Transverse colon (tissue), 4 donors: ENCODE results near the gene DNAH8. TPM values are rescaled to one million over a fixed set of nuclear protein-coding genes. Genes with fewer than 3 reads are reported as not detected.

Source experiments
- DNase-seq: peaks from one replicate; pipeline ENCODE4 v3.0.0-alpha.2; 2019
- H3K27ac ChIP-seq, 4 donors: fragments of 200-600 bp; sonication (generic); 2 replicates each; pipeline ENCODE4 v1.5.1; 2016 to 2018; ENCODE audit warnings: inconsistent platforms in 4 of 4
- H3K27me3 ChIP-seq: fragments of 200-600 bp; sonication (generic); 2 replicates; pipeline ENCODE4 v1.5.1; 2017; ENCODE audit warnings: inconsistent platforms
- H3K36me3 ChIP-seq, 4 donors: fragments of 200-600 bp; sonication (generic); 2 replicates each; pipeline ENCODE4 v1.5.1; 2017 to 2019; ENCODE audit warnings: inconsistent platforms in 4 of 4
- H3K4me1 ChIP-seq, 4 donors: fragments of 200-600 bp; sonication (generic); 2 replicates each; pipeline ENCODE4 v1.5.1; 2017 to 2020; ENCODE audit warnings: inconsistent platforms in 4 of 4
- H3K4me3 ChIP-seq, 4 donors: fragments of 200-600 bp; sonication (generic); 1 replicate in 1 of 4; 2 replicates in 3 of 4; pipeline versions ENCODE4 v1.5.1 to v1.6.1; 2017 to 2019; ENCODE audit warnings: inconsistent platforms in 4 of 4
- H3K9me3 ChIP-seq, 2 donors: fragments of 200-600 bp; sonication (generic); 2 replicates each; pipeline ENCODE4 v1.5.1; 2017 to 2019; ENCODE audit warnings: inconsistent platforms in 2 of 2
- CTCF ChIP-seq, 5 experiments: fragments of 200-600 bp in 3 of 5; fragments of 450-650 bp in 2 of 5; sonication (generic) in 3 of 5; IDR thresholded peaks; 1 replicate in 2 of 5; 2 replicates in 3 of 5; pipeline ENCODE4 v1.5.1; 2016 to 2017; ENCODE audit warnings: antibody characterized with exemption in 5 of 5, inconsistent platforms in 3 of 5, mild to moderate bottlenecking in 2 of 5, moderate library complexity in 1 of 5
- EP300 ChIP-seq: sonication (generic); formaldehyde crosslinking; IDR thresholded peaks from one replicate; pipeline ENCODE4 v1.6.1; 2017; ENCODE audit warnings: antibody characterized with exemption, low read depth
- POLR2A ChIP-seq: fragments of 450-650 bp; IDR thresholded peaks from one replicate; pipeline ENCODE4 v1.6.1; 2016; ENCODE audit warnings: antibody characterized with exemption, mild to moderate bottlenecking, moderate library complexity
- POLR2AphosphoS5 ChIP-seq, 3 donors: sonication (generic); formaldehyde crosslinking; IDR thresholded peaks; one replicate each; pipeline ENCODE4 v1.6.1; 2016; ENCODE audit warnings: antibody characterized with exemption in 3 of 3
- WGBS, 2 donors: methylation state at CpG; one replicate each; pipeline ENCODE4 v1.1.5; 2018; ENCODE audit warnings: low coverage in 1 of 2; 5-methylcytosine and 5-hydroxymethylcytosine counted together
- in situ Hi-C, 4 donors: fragments of 200-750 bp; cut with MboI; loops; one replicate each; pipeline versions ENCODE4 v1.15.0 to v1.15.1; 2017; ENCODE audit warnings: low sequenced_read_pairs in 3 of 4, low pct_ligation_motif_present in 1 of 4, low pct_unique_long_range_greater_than_20kb in 1 of 4
- intact Hi-C: fragments of 100-400 bp; cut with DNase I; formaldehyde crosslinking; loops from one replicate; pipeline ENCODE4 v1.15.1; 2023; ENCODE audit warnings: low total_unique reads
- total RNA-seq, 4 donors: library from RNA; depleted of rRNA; stranded (reverse); fragments of >200 nt; gene quantifications; one replicate each; pipeline ENCODE4 v1.1.0, GENCODE V29; 2016

Gene DNAH8
- total RNA-seq, 4 donors from 2014 or later, result 0.16 TPM; not detected in 3

DNA sequence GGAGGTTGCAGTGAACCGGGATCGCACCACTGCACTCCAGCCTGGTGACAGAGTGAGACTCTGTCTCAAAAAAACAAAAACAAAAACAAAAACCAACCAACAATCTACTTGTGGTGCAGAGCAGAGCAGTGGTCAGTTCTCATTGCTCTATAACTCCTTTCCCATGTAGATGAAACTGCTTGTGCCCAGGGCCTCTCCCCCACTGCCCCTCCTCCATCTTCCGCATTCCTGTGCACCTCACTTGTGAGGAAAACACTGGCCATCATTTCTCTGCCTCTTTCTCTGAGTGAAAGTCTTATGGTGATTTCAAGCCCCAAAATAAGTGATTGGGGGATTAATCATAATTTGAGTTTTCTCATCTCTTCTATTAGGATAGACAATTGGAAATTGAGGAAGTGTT is 269.6 kb downstream of the DNAH8 start:
- no peaks in the 10 kb centered on the region for H3K36me3 ChIP-seq
- WGBS, 2 donors, result 85% methylated on average over 3 of the region's 3 CpGs; no CpG with 5 or more reads in 1 of the 2 donors
- no peak overlapping the region for H3K4me3 ChIP-seq
- no peak for DNase-seq
- in situ Hi-C loops, result loop anchor here in 3 of 4 donors (25.0 kb wide), 1 partner anchor 328 kb away; the partner anchor contains the start of genes KCNK16 (in 3 of the 3) and KCNK17 (in 3 of the 3)
- TF ChIP-seq EP300, result no peak
- TF ChIP-seq POLR2A, result no peak
- H3K27me3 ChIP-seq, result peaks cover 58% of the 10 kb centered on the region
- no peak overlapping the region for H3K27ac ChIP-seq
- intact Hi-C loops, result no loop called here
- no peaks in the 10 kb centered on the region for H3K4me1 ChIP-seq
- no peaks in the 10 kb centered on the region for H3K9me3 ChIP-seq

GRCh38 chr6:38985839-38986238 is 270.7 kb downstream of the DNAH8 start:
- Histone ChIP-seq H3K27me3 (peaks cover 48% of the 10 kb centered on the region), H3K27ac (no peak overlapping the region), H3K9me3 (no peaks in the 10 kb centered on the region), H3K4me1 (no peaks in the 10 kb centered on the region), H3K4me3 (no peak overlapping the region), H3K36me3 (no peaks in the 10 kb centered on the region)
- TF ChIP-seq EP300 (no peak), CTCF (IDR thresholded peaks at IDR 0.05) (no peak), POLR2A (no peak), POLR2AphosphoS5 (IDR thresholded peaks at IDR 0.05) (no peak)
- intact Hi-C loops, result no loop called here
- in situ Hi-C loops, result loop anchor here in 3 of 4 donors (25.0 kb wide), 1 partner anchor 326 kb away; the partner anchor contains the start of genes KCNK16 (in 3 of the 3) and KCNK17 (in 3 of the 3)
- WGBS, 2 donors, result 90% methylated on average over 3 of the region's 3 CpGs; no CpG with 5 or more reads in 1 of the 2 donors
- no peak for DNase-seq

- intact Hi-C loops (no loop called here), in situ Hi-C loops (loop anchor here in 3 of 4 donors (25.0 kb wide), 1 partner anchor 325 kb away; the partner anchor contains the start of genes KCNK16 (in 3 of the 3) and KCNK17 (in 3 of the 3))
- no peak overlapping the region for H3K27ac ChIP-seq
- no peak overlapping the region for H3K4me3 ChIP-seq
- DNase-seq, result no peak
- peaks cover 43% of the 10 kb centered on the region for H3K27me3 ChIP-seq
- TF ChIP-seq CTCF (IDR thresholded peaks at IDR 0.05) (no peak), EP300 (no peak), POLR2AphosphoS5 (IDR thresholded peaks at IDR 0.05) (no peak), POLR2A (no peak)
- no peaks in the 10 kb centered on the region for H3K9me3 ChIP-seq
- no peaks in the 10 kb centered on the region for H3K4me1 ChIP-seq
- H3K36me3 ChIP-seq, result no peaks in the 10 kb centered on the region
Measured at GRCh38 chr6:38987503-38987902, 272.4 kb downstream of the DNAH8 start.

DNA sequence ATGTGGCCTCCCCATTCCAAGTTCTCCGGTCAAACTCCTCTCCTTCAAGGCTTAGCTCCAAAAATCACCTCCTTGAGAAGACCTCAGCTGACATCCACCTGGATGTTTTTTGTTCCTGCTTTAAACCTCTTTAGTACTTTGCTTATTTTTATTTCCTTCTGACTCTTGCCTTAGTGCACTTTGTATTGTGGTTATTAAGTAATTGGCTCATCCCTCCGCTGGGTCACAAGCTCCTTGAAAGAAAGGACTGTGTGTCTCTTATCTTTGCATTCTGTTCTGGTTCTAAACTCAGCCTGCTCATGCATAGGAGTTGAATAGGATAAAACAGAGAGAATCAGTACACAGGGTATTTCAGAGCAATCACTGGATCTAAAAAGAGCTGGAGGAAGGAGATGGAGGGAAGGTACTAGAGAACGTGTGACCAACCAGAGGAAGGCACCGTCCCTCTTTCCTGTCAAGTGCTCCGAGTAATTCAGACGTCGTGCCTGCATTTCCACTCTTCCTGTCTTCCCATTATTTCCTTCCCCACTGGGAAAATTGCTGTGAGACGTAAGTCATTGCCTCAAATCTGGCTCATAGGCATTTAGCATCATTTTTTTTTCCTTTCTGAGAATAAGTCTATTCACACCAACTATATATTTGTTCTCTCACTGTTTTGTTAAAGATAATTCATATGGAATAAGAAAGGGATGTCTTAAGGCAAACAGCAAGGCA is 273.8 kb downstream of the DNAH8 start:
- H3K4me1 ChIP-seq, result no peaks in the 10 kb centered on the region
- in situ Hi-C loops (loop anchor here in 3 of 4 donors (25.0 kb wide), 1 partner anchor 323 kb away; the partner anchor contains the start of genes KCNK16 (in 3 of the 3) and KCNK17 (in 3 of the 3)), intact Hi-C loops (no loop called here)
- WGBS, 2 donors, result 56 to 76% methylated on average over 8 of the region's 8 CpGs
- no peak for DNase-seq
- H3K4me3 ChIP-seq, result no peak overlapping the region
- peaks cover 29% of the 10 kb centered on the region for H3K27me3 ChIP-seq
- H3K9me3 ChIP-seq, result no peaks in the 10 kb centered on the region
- TF ChIP-seq EP300 (no peak), POLR2A (no peak), CTCF (IDR thresholded peaks at IDR 0.05) (no peak), POLR2AphosphoS5 (IDR thresholded peaks at IDR 0.05) (no peak)
- no peaks in the 10 kb centered on the region for H3K36me3 ChIP-seq
- H3K27ac ChIP-seq, result no peak overlapping the region
